WI38 (cell line): ENCODE results near the gene PLAGL2.
"Not testable (repeated sequence)": the region's sequence is repeated elsewhere in the genome, so short reads cannot be mapped to it uniquely, and the experiment has no call there.

Source experiments
- H3K4me3 ChIP-seq: 2 replicates; pipeline ENCODE4 v1.5.1; 2011; ENCODE audit warnings: low read depth, mild to moderate bottlenecking, control low read depth, low read length
- CTCF ChIP-seq: IDR thresholded peaks from 2 replicates; pipeline ENCODE4 v1.5.1; 2012; ENCODE audit warnings: low read depth, mild to moderate bottlenecking, control low read depth, low read length

Gene PLAGL2

GRCh38 chr20:32186506-32186905, 21.0 kb downstream of the PLAGL2 start:
- no peak overlapping the region for H3K4me3 ChIP-seq
- no peak for TF ChIP-seq CTCF

- no peak overlapping the region for H3K4me3 ChIP-seq
- no peak for TF ChIP-seq CTCF
Measured at GRCh38 chr20:32184961-32185603, 22.5 kb downstream of the PLAGL2 start.

GRCh38 chr20:32183947-32184635, 23.5 kb downstream of the PLAGL2 start:
- no peak for TF ChIP-seq CTCF

DNA sequence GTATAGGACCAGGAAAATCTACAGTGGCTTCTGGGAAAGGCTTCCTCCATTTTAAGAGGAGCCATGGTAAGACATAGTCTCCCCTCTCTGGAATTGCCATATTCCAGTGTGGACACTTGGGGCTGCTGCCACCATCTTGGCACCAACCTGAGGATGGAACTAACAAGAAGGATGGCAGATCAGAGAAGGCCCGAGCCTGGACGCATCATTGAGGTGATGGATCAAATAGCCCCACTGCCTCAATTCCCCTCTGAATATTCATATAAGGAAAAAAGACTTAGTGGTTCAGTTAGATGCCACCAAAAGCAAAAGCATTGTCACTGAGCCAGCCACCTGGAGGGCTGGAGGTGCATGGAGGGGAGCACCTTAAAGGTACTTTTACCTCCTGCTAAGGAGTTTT, 25.9 kb downstream of the PLAGL2 start:
- TF ChIP-seq CTCF = no peak
- no peak overlapping the region for H3K4me3 ChIP-seq

More at GRCh38 chr20:32183947-32184635, 23.5 kb downstream of the PLAGL2 start:
- H3K4me3 ChIP-seq = no peak overlapping the region

DNA sequence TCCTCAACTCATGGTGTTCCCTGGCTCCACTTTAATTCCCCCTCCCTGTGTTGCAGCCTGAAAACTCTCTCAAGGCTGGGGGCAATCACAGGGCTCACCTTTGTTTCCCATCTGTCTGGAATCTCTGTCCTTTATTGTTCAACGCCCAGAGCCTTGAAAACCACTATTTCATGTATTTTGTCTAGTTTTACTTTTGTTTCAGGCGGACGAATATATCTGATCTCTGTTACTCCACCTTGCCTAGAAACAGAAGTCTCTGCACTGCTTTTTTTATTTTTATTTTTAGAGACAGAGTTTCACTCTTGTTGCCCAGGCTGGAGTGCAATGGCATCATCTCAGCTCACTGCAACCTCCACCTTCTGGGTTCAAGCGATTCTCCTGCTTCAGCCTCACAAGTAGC, 27.6 kb downstream of the PLAGL2 start:
- no peak overlapping the region for H3K4me3 ChIP-seq
- TF ChIP-seq CTCF = no peak

DNA sequence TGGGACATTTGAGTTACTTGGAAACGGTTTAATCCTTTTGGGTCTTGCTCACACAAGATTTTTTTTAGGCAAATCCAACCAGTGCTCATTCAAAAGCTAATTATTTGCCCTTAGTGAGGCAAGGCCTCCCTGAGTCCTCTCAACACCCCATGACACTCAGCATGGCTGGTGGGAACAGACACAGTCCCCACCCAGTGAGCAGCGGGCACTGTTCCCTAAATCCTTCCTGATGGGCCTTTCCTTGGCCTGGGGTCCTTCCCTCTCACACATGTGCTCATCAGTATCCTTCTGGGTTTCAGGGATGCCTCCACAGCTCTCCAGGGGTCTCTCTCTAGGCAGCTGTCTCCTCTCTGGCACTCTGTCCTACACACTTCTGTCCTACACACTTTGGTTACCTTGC, 28.0 kb downstream of the PLAGL2 start:
- H3K4me3 ChIP-seq = no peak overlapping the region
- TF ChIP-seq CTCF = no peak

DNA sequence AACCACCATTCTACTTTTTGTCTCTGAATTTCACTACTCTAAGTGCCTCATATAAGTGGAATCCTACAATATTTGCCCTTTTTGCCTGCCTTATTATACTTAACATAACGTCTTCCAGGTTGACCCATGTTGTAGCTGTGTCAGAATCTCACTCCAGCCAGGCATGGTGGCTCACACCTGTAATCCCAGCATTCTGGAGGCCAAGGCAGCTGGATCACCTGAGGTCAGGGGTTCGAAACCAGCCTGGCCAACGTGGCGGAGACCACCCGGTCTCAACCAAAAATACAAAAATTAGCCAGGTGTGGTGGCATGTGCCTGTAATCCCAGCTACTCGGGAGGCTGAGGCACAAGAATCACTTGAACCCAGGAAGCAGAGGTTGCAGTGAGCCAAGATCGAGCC, 29.8 kb downstream of the PLAGL2 start:
- H3K4me3 ChIP-seq = not testable (repeated sequence)
